Measurements from ENCODE around the gene UMODL1. TPM values are rescaled to one million over a fixed set of nuclear protein-coding genes. Genes with fewer than 3 reads are reported as not detected.

The UMODL1 gene
- total and polyA plus RNA-seq, 2 donors (not counting 3 experiments of a cell fraction or from before 2014, with no cell fraction given) = not detected

DNA sequence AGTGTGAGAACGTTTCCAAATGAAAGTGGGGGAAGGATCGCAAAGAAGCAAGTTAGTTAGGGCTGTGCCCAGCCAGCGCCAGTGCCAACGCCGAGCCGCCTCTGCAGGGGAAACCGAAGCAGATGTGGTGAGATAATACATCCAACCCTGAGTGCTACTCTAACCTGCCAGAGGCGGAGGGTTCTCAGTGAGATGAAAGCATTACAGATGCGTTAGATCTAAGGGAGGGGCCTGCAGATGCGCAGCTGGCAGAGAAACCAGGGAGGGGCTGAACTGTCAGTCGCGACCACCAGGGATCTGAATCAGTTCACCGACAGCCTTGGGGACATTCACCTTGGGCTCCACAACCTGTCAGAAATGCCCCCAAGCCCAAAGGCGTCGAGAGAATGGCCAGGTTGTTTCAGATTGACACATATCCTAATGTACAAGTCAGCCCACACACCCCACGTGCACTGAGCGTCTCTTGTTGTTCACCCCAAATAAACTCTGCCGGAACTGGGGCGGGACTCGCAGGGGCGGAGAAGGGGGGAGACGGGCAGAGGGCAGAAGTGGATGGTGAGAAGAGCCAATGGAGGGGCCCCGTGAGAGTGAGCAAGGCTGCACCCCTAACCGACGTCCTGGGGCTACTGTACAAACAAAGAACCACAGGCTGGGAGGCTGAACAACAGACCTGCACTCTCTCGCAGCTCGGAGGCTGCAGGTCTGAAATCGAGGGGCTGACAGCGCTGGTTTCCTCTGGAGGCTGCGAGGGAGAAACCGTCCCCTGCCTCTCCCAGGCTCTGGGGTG, 8.7 kb upstream of the UMODL1 start:
- no peaks in the 10 kb centered on the region for H3K9me1 ChIP-seq (replicated peaks; ENCODE audit: control insufficient read depth, extremely low read depth, insufficient read depth, low read length)
- intact Hi-C loops (cut with micrococcal nuclease) = no loop called here
- dilution Hi-C loops (cut with MboI; ENCODE audit: extremely low pct_ligation_motif_present, low sequenced_read_pairs) = no loop called here
- DNase-seq (ENCODE audit: low read depth, low spot score) = no peak
- no peak for FAIRE-seq
- POLR2A ChIA-PET = no interaction called here
- no peaks in the 10 kb centered on the region for H4K20me1 ChIP-seq (replicated peaks; ENCODE audit: control insufficient read depth, extremely low read depth, insufficient read depth, low read length)
- H3K9ac ChIP-seq (replicated peaks; ENCODE audit: extremely low read depth, insufficient read depth, low read length) = no peak overlapping the region
- peaks cover 3 to 5% of the 10 kb centered on the region in 2 experiments for H3K27me3 ChIP-seq (ENCODE audit: control insufficient read depth in 2 of 2, insufficient read depth in 2 of 2, low read length in 2 of 2)
- H3K4me3 ChIP-seq (replicated peaks in 1 of 3; ENCODE audit: insufficient read depth in 1 of 3, low read depth in 1 of 3, low read length in 3 of 3) = no peak overlapping the region
- CTCF ChIA-PET = no interaction called here
- no peak overlapping the region for H3K4me2 ChIP-seq (ENCODE audit: insufficient read depth, low read length)
- H3K36me3 ChIP-seq (ENCODE audit: control insufficient read depth in 2 of 2, extremely low read depth in 1 of 2, insufficient read depth in 2 of 2, low read length in 2 of 2) = no peaks in the 10 kb centered on the region
- H3K4me1 ChIP-seq (ENCODE audit: control insufficient read depth, extremely low read depth, insufficient read depth, low read length) = peaks cover 10% of the 10 kb centered on the region
- no peak overlapping the region for H2AFZ ChIP-seq (ENCODE audit: low read depth, low read length)
- BruUV-seq (replicated peaks) = no TSS peak
- TF ChIP-seq, protein P1, sequence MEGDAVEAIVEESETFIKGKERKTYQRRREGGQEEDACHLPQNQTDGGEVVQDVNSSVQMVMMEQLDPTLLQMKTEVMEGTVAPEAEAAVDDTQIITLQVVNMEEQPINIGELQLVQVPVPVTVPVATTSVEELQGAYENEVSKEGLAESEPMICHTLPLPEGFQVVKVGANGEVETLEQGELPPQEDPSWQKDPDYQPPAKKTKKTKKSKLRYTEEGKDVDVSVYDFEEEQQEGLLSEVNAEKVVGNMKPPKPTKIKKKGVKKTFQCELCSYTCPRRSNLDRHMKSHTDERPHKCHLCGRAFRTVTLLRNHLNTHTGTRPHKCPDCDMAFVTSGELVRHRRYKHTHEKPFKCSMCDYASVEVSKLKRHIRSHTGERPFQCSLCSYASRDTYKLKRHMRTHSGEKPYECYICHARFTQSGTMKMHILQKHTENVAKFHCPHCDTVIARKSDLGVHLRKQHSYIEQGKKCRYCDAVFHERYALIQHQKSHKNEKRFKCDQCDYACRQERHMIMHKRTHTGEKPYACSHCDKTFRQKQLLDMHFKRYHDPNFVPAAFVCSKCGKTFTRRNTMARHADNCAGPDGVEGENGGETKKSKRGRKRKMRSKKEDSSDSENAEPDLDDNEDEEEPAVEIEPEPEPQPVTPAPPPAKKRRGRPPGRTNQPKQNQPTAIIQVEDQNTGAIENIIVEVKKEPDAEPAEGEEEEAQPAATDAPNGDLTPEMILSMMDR (IDR thresholded peaks at IDR 0.05; ENCODE audit: extremely low read depth in 1 of 2, insufficient read depth in 1 of 2, low read depth in 1 of 2, low read length in 2 of 2) = no peak
- TF ChIP-seq FOS (IDR thresholded peaks at IDR 0.05; ENCODE audit: borderline replicate concordance, insufficient read depth, low read length) (no peak), EZH2 (IDR thresholded peaks at IDR 0.05; ENCODE audit: borderline replicate concordance, low read depth, low read length, severe bottlenecking) (no peak), JUN (IDR thresholded peaks at IDR 0.05; ENCODE audit: borderline replicate concordance, insufficient read depth, insufficient read length, low read depth) (no peak), GATA2 (IDR thresholded peaks at IDR 0.05; ENCODE audit: insufficient read depth, insufficient read length, low read depth, low read length) (no peak), POLR2AphosphoS5 (IDR thresholded peaks at IDR 0.05; ENCODE audit: insufficient read depth, low read depth, low read length) (no peak), POLR2A (IDR thresholded peaks at IDR 0.05; ENCODE audit: low read depth, low read length) (no peak), MYC (IDR thresholded peaks at IDR 0.05; ENCODE audit: low read depth, low read length) (no peak)
- TF ChIP-seq, protein P2, sequence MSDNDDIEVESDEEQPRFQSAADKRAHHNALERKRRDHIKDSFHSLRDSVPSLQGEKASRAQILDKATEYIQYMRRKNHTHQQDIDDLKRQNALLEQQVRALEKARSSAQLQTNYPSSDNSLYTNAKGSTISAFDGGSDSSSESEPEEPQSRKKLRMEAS (IDR thresholded peaks at IDR 0.05; ENCODE audit: insufficient read depth, insufficient read length) = no peak
- H3K9me3 ChIP-seq (replicated peaks; ENCODE audit: control insufficient read depth, insufficient read depth, low read length) = no peaks in the 10 kb centered on the region
- no peak overlapping the region for H3K27ac ChIP-seq (ENCODE audit: insufficient read depth, low read depth, low read length)
- H3K79me2 ChIP-seq (ENCODE audit: control insufficient read depth, insufficient read depth, low read length) = no peaks in the 10 kb centered on the region

Measured in endothelial cell of umbilical vein (primary cell).